GM19463 (cell line): ENCODE results near the gene CACNB3.
"Not testable (repeated sequence)": the region's sequence is repeated elsewhere in the genome, so short reads cannot be mapped to it uniquely, and the experiment has no call there.

Experiments used
- ATAC-seq: cut with Tn5 transposase; IDR thresholded peaks from one replicate; pipeline ENCODE4 v1.9.1; 2021; ENCODE audit warnings: mild to moderate bottlenecking, moderate library complexity; ENCODE audit not compliant: unreplicated experiment

The CACNB3 gene

DNA sequence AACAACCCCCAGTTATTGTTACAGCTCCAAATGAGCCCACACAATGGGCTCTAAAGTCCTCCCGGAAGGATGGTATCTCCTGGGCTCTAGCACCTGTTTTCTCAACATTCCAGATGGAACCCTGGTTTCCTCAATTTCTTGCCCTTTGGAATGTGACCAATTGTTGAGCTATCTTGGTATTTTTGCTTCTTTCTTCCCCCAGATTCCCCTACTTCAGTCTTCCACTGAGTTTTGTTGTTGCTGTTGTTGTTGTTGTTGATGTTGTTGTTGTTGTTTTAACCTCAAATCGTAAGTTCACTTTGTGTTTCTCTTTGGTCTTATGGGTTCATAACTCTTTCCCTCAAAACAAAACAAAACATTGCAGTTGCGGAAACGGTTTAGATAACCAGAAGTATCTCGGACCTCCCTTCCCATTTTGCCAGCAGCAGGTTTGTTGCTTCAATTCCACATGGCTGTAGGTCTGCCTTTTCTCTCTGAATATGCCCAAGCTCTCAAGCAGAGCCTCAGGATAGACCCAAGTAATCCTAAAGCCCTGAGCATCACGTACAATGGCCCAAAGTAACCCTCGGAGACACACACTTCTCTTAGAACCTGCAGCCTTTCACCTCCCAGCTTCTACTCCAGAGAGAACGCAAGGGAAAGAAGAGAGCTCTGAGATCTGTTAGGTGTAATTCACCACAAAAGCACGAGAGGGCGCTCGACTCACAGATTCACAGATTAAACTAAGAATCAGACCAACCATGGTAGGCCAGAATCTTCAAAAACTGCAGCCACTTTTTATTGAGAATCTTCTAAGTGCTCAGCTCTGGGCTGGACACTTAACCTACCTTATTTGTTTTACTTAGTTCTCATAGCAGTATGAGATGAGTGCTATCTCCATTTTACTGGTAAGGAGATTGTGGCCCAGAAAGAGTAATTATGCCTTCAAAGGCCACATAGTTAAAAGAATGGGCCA lies 34.7 kb downstream of the CACNB3 start:
- ATAC-seq, result peak; percentile 37

- ATAC-seq, result no peak
Observed at GRCh38 chr12:48854488-48854887, 36.2 kb downstream of the CACNB3 start.

DNA sequence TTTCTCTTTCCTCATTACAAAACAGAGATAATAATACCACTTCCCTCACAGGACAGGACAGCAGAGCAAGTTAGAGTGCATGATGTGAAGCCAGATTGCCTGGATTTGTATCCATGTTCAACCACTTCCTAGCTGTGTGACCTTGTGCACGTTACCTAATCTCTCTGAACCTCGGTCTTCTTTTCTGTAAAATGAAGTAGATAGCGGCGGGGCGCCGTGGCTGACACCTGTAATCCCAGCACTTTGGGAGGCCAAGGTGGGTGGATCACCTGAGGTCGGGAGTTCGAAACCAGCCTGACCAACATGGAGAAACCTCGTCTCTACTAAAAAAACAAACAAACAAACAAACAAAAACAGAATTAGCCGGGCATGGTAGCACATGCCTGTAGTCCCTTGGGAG lies 36.6 kb downstream of the CACNB3 start:
- ATAC-seq, result not testable (repeated sequence)

GRCh38 chr12:48856379-48856778 lies 38.1 kb downstream of the CACNB3 start:
- no peak for ATAC-seq

DNA sequence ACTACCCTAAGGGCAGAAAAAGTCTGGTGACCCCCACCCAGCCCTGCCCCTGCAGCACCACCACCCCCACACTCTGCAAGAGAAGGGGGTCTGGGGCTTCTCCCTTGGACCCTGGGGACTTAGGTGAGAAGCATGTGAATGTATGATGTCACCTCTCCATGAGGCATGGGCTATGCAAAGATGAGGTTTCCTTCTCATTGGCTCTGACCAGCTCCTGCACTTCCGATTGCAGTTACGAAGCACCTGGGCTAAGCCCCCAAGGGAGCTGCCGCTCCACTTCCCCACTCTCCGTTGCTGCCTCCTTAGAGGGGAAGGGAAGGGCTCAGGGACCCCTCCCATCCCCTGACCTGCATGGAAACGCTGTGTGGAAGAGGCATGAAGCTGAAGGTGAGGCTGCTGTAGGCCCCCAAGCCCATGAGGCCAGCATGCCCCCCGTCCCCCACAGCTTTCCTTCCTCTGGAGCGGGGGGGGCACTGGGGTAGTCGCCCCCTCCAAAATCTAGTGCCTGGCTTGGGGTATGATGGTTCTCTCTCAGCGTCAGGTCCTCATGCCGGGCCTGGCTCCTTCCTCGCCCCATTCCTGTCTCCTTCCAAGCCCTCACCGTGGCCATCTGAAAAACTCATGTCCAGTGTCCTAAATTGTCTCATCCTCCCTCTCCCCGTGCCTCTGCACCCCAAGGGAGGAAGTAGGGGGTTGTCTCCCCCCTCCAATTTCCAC lies 39.1 kb downstream of the CACNB3 start:
- peak; percentile 57 for ATAC-seq

GRCh38 chr12:48858043-48858442 lies 39.7 kb downstream of the CACNB3 start:
- ATAC-seq, result no peak

GRCh38 chr12:48859607-48860006 lies 41.3 kb downstream of the CACNB3 start:
- ATAC-seq, result no peak

DNA sequence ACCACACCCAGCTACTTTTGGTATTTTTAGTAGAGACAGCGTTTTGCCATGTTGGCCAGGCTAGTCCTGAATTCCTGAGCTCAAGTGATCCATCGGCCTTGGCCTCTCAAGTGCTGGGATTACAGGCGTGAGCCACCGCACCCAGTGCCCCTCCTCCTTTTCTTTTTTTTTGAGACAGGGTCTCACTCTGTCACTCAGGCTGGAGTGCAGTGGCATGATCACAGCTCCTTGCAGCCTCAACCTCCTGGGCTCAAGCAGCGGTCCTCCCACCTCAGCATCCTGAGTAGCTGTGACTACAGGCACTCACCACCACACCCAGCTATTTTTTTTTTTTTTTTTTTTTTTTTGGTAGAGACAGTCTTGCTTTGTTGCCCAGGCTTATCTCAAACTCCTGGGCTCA lies 41.9 kb downstream of the CACNB3 start:
- not testable (repeated sequence) for ATAC-seq

- ATAC-seq, result no peak
Observed at GRCh38 chr12:48861111-48861510, 42.8 kb downstream of the CACNB3 start.

- ATAC-seq, result no peak
Observed at GRCh38 chr12:48862760-48863159, 44.5 kb downstream of the CACNB3 start.

DNA sequence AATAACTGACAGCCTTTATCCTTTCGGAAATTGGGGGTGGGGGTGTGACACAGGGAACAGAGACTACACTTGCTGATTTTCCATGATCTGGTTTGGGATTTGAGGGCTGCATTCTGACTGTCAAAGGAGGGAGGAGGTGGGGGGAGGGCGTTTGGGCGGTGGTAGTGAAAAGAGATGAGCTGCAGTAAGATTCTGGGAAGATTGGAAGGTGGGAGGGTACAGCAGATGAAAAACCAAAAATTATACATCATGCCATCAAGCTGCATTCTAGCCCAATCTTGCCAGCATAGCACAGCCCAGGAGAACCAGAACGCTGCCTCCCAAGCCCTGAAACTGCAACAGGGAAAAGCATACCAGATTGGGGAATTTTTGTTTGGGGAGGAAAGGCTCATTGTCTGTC lies 45.0 kb downstream of the CACNB3 start:
- ATAC-seq, result no peak

DNA sequence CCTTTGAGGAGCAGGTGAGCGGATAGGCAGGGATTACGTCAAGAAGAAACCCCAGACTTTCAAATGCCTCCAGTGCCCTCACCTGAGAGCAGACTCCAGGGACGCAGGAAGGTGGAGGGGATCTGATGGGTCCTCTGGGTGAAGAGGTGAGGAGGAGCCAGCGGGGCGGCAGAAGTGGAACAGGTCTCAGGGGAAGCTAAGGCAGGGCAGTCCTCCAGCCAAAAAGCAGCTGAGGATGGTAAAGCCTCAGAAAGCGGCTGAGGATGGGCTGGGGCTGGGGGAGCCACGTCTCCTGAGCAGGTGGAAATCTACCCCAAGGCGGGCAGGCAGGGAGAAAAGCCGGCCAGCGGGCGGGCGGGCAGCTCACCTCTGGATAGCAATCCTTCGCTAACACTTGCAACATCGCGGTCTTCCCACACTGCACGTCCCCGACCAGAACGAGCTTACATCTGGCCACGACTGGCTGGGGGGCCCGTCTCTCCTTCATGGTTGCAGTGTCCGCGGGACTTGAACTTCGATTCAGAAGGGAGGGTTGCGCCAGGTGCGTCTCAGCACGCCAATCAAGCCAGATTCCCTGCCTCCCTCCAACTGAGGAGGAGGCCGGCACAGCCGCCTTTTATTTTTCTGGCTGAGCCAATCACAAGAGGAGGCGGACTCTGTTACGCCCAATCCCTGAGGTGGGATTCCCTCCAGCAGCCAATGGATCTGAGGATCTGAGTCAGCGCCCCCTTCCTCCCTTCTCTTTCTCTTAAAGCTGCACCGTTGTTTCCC lies 47.2 kb downstream of the CACNB3 start, which contains the start of gene RND1:
Gene RND1, minus strand, starts transcription at position 590 of the 771 bp plus-strand sequence. Its CDS starts 103 bp downstream, at position 487.
- peak; percentile 95 for ATAC-seq

- ATAC-seq, result no peak
Observed at GRCh38 chr12:48866052-48866711, 47.9 kb downstream of the CACNB3 start.

GRCh38 chr12:48868451-48868850 lies 50.2 kb downstream of the CACNB3 start:
- no peak for ATAC-seq

GRCh38 chr12:48869191-48869590 lies 50.9 kb downstream of the CACNB3 start:
- no peak for ATAC-seq

DNA sequence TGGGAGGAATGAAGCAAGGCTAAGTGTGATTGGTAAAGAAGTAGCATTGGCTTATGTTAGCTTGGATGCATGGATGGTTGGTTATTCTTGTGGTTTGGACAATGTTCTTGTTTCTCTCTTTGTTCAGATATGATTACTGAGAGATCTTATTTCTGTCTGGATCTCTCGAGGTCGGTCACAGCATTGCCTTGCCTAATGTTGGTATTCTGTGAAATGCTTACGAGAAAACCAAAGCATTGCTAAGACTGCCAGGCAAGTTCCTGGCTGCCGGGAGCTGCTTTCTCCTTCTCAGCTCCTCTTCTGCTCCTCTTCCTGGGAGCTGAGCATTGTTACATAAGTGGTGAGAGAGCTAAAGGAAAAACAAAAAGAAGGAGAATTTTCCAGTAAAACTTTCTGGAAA lies 54.8 kb downstream of the CACNB3 start:
- no peak for ATAC-seq

- not testable (repeated sequence) for ATAC-seq
Observed at GRCh38 chr12:48873534-48873933, 55.2 kb downstream of the CACNB3 start.

DNA sequence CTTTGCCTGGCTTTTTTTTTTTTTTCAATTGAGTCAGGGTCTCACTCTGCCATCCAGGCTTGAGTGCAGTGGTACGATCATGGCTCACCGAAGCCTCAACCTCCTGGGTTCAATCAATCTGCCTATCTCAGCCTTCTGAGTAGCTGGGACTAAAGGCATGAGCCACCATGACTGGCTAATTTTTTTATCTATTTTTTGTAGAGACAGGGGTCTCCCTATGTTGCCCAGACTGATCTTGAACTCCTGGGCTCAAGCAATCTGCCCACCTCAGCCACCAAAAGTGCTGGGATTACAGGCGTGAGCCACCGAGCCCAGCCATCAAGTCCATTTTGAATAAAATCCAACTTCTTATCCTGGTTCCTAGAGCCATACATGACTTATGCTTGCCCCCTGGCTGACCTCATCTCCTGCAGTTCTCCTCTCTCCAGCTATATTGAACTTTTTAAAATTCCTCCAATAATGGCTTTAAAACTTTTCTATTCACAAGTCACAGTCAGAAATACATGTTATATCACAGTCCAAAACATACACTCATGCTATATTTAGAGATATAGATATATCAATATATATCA lies 57.7 kb downstream of the CACNB3 start:
- no peak for ATAC-seq
